WERI-Rb-1 (cell line): ENCODE results near the gene SLC13A2.

Experiments
- DNase-seq: peaks from one replicate; pipeline ENCODE4 v3.0.0-alpha.2; 2020
- H3K27ac ChIP-seq: fragments of 250-450 bp; sonication (Bioruptor Pico); 2 replicates; pipeline ENCODE4 v1.5.1; 2020; ENCODE audit warnings: mild to moderate bottlenecking, moderate library complexity
- H3K27me3 ChIP-seq: fragments of 250-450 bp; sonication (Bioruptor Pico); 2 replicates; pipeline ENCODE4 v1.5.1; 2021; ENCODE audit warnings: mild to moderate bottlenecking, low read depth, moderate library complexity; ENCODE audit not compliant: insufficient read depth, severe bottlenecking
- H3K36me3 ChIP-seq: fragments of 250-450 bp; sonication (Bioruptor Pico); 2 replicates; pipeline ENCODE4 v1.5.1; 2020; ENCODE audit warnings: mild to moderate bottlenecking, moderate library complexity
- H3K4me3 ChIP-seq: 2 replicates; pipeline ENCODE4 v1.5.1; 2011; ENCODE audit warnings: low read depth, mild to moderate bottlenecking, control low read depth, low read length
- H3K9me3 ChIP-seq: fragments of 250-450 bp; sonication (Bioruptor Pico); 2 replicates; pipeline ENCODE4 v1.5.1; 2021; ENCODE audit warnings: mild to moderate bottlenecking, moderate library complexity; ENCODE audit not compliant: severe bottlenecking
- TF ChIP-seq, protein P1 (sequence below): IDR thresholded peaks from 2 replicates; pipeline ENCODE4 v1.5.1; 2011; ENCODE audit warnings: low read depth, mild to moderate bottlenecking, control low read depth, inconsistent platforms, low read length

The SLC13A2 gene

GRCh38 chr17:28474111-28474531, 677 bp downstream of the SLC13A2 start:
- TF ChIP-seq, protein P1, sequence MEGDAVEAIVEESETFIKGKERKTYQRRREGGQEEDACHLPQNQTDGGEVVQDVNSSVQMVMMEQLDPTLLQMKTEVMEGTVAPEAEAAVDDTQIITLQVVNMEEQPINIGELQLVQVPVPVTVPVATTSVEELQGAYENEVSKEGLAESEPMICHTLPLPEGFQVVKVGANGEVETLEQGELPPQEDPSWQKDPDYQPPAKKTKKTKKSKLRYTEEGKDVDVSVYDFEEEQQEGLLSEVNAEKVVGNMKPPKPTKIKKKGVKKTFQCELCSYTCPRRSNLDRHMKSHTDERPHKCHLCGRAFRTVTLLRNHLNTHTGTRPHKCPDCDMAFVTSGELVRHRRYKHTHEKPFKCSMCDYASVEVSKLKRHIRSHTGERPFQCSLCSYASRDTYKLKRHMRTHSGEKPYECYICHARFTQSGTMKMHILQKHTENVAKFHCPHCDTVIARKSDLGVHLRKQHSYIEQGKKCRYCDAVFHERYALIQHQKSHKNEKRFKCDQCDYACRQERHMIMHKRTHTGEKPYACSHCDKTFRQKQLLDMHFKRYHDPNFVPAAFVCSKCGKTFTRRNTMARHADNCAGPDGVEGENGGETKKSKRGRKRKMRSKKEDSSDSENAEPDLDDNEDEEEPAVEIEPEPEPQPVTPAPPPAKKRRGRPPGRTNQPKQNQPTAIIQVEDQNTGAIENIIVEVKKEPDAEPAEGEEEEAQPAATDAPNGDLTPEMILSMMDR: no peak
- no peaks in the 10 kb centered on the region for H3K36me3 ChIP-seq
- H3K9me3 ChIP-seq: peaks cover 2% of the 10 kb centered on the region
- DNase-seq: no peak
- H3K27me3 ChIP-seq: no peaks in the 10 kb centered on the region
- no peak overlapping the region for H3K4me3 ChIP-seq
- no peak overlapping the region; the same call in 1 of the 2 replicates for H3K27ac ChIP-seq

DNA sequence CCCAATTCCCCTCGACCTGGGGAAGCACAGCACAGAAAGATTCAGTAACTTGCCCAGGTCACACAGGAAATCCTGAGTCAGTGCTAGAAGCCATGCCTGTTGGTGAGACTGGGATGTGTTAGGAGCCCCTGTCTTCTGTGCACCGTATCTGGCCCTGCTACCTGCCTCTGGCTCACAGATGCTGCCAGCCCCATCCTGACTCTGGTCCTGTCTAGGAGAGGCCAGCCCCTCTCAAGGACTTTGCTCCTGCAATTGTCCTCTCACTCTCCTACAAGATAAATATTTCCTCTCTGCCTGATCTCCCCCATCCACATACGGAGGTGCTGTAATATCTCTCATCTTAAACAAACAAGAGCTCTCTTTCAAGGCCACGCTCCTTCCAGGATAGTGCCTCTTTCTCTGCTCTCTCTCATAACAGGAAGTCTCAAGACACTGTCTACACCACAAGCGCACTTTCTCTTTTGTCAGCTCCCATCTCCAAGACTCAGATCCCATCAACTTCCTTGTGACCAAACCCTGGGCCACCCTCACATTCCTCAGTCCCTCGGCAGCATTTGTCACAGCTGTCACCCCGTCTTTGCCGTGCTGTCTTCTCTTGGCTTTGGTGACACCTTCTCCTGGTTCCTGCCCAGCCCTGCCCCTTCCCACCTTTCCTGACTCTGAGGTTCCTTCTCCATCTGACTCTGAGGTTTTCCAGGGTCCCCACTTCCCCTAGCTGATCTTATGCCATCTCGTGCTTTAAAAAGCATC, 1.9 kb downstream of the SLC13A2 start:
- no peak overlapping the region for H3K27ac ChIP-seq
- no peak overlapping the region for H3K4me3 ChIP-seq
- H3K27me3 ChIP-seq: no peaks in the 10 kb centered on the region
- H3K36me3 ChIP-seq: no peaks in the 10 kb centered on the region
- DNase-seq: no peak
- TF ChIP-seq, protein P1: no peak
- peaks cover 2% of the 10 kb centered on the region for H3K9me3 ChIP-seq

DNA sequence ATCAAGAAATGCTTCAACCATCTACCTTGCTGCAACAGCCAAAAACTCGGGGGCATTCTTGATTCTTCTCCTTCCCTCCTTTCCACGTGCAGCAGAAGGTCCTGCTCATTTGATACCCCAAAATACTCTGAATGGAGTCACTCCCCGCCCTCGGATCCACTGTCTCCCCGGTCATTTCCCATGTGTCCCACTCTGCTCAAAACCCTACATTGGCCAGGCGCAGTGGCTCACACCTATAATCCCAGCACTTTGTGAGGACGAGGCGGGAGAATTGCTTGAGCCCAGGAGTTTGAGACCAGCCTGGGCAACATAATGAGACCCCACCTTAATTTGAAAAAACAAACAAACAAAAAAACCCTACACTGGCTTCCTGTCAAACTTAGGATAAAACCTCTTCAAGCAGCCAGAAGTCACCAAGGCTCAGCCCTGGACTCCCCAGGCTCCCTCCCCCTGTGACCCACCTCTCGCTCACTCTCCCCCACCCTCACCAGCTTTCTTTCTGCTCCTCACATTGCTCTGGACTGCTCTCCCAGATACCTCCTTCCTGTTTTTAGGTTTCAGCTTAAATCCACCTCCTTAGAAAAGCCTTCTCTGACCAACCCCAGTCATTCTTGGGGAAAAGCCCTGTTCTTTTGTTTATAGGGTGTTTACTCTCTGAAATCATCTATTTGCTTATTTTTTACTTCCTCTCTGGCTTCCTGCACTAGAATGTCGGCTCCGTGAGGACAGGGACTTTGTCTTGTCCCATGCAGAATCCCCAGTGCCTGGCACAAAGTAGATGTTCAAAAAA, 2.8 kb downstream of the SLC13A2 start:
- Histone ChIP-seq H3K27me3 (no peaks in the 10 kb centered on the region), H3K27ac (no peak overlapping the region), H3K9me3 (peaks cover 2% of the 10 kb centered on the region), H3K36me3 (no peaks in the 10 kb centered on the region), H3K4me3 (no peak overlapping the region)
- no peak for DNase-seq
- TF ChIP-seq, protein P1: no peak

DNA sequence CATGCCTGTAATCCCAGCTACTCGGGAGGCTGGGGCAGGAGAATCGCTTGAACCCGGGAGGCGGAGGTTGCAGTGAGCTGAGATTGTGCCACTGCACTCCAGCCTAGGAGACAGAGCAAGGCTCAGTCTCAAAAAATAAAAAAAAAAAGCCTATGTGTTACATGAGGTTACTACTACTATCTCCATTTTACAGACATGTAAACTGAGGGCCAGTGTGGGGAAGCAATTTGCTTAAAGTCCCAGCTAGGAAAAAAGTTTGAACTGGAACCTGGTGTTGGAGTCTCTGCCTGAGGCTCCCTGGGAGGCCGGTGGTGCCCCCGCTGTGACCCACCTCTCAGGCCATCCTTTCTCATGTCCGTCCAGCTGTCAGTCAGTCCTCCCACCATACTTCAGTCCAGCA, 4.5 kb downstream of the SLC13A2 start:
- Histone ChIP-seq H3K27ac (no peak overlapping the region), H3K36me3 (no peaks in the 10 kb centered on the region), H3K27me3 (no peaks in the 10 kb centered on the region), H3K4me3 (no peak overlapping the region), H3K9me3 (peaks cover 2% of the 10 kb centered on the region)
- TF ChIP-seq, protein P1: no peak
- no peak for DNase-seq

DNA sequence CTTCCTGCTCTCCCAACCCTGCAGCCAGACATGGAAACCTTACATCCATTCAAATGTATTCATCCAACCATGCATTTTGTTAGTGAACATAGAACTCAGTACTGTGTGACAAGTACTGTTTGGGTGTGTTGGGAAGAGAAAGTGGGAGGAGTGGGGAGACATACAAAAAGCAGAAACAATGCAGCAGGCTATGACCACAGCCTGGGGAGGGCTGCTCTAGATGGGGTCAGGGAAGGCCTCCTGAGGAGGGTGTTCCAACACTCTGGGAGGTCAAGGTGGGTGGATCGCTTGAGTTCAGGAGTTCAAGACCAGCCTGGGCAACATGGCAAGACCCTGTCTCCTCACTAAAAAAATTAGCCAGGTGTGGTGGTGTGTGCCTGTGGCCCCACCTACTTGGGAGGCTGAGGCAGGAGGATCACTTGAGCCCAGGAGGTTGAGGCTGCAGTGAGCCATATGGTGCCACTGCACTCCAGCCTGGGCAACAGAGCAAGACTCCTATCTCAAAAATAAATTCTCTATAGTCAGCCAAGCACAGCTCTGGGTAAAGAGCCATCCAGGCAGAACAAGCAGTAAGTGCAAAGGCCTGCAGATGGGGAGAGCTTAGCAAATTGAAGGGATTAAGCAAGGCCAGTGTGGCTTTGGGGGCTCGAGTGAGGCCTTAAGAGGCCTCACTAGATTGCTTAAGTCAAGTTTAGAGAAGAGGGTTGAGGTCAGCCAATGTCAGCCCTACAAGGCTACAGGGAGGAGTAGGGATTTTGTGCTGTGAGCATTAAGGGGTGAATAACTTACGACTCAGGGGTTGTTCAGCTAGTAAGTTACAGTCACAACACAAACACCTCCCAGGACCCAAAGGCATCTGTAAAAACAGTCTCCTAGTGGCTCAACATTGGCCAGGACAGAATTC, 5.5 kb downstream of the SLC13A2 start:
- peak; percentile 85 for DNase-seq
- TF ChIP-seq, protein P1: no peak
- no peaks in the 10 kb centered on the region for H3K36me3 ChIP-seq

More for the DNA sequence above, 5.5 kb downstream of the SLC13A2 start:
- H3K27ac ChIP-seq: peak overlapping the region; percentile 38
- H3K27me3 ChIP-seq: no peaks in the 10 kb centered on the region
- H3K9me3 ChIP-seq: peaks cover 2% of the 10 kb centered on the region
- H3K4me3 ChIP-seq: no peak overlapping the region
